Inflammatory macrophage (primary cell): Measurements from ENCODE around the gene KCNIP2.
A peak's percentile ranks its signal among the peaks of the same experiment; 100 is the strongest.

Source experiments
- DNase-seq, 2 donors: peaks; one replicate each; pipeline ENCODE4 v3.0.0-alpha.2; 2020 to 2022
- total RNA-seq, 18 experiments: gene quantifications; one replicate each; lab custom pipeline; 2026; ENCODE audit warnings: mixed read lengths in 6 of 18, inconsistent platforms in 2 of 18; lab: John Stamatoyannopoulos, UW

KCNIP2 gene
- 0.31 to 2.7 (median 1.1) reads per million in 18 experiments for total RNA-seq

- peak; percentile 10 to 35 for DNase-seq
Observed at GRCh38 chr10:101843032-101844021, at the start of gene KCNIP2. Gene KCNIP2 (minus strand): TSS chr10:101843800. CDS start chr10:101843568, 232 bp downstream.

- DNase-seq, result no peak
Observed at GRCh38 chr10:101892782-101893391, 49.3 kb upstream of the KCNIP2 start.

GRCh38 chr10:101889256-101890210 is 45.9 kb upstream of the KCNIP2 start:
- DNase-seq, result peak; percentile 74 to 77

- DNase-seq, result no peak
Observed at GRCh38 chr10:101888251-101888949, 44.8 kb upstream of the KCNIP2 start.

GRCh38 chr10:101887775-101888174 is 44.2 kb upstream of the KCNIP2 start:
- DNase-seq, result no peak

GRCh38 chr10:101886521-101887312 is 43.1 kb upstream of the KCNIP2 start:
- DNase-seq, result no peak

- no peak for DNase-seq
Observed at GRCh38 chr10:101881036-101881774, 37.6 kb upstream of the KCNIP2 start.

GRCh38 chr10:101880232-101880573 is 36.6 kb upstream of the KCNIP2 start:
- DNase-seq, result no peak

GRCh38 chr10:101879456-101880231 is 36.0 kb upstream of the KCNIP2 start:
- no peak for DNase-seq

GRCh38 chr10:101878869-101879268 is 35.3 kb upstream of the KCNIP2 start:
- DNase-seq, result no peak

GRCh38 chr10:101875068-101875688 is 31.6 kb upstream of the KCNIP2 start:
- no peak for DNase-seq

GRCh38 chr10:101874252-101874651 is 30.7 kb upstream of the KCNIP2 start:
- DNase-seq, result no peak

GRCh38 chr10:101867931-101868330 is 24.3 kb upstream of the KCNIP2 start:
- no peak for DNase-seq

- DNase-seq, result no peak
Observed at GRCh38 chr10:101859530-101859929, 15.9 kb upstream of the KCNIP2 start.

- peak; percentile 25 to 28 for DNase-seq
Observed at GRCh38 chr10:101858723-101859500, 15.3 kb upstream of the KCNIP2 start.

- no peak for DNase-seq
Observed at GRCh38 chr10:101857802-101858476, 14.3 kb upstream of the KCNIP2 start.

GRCh38 chr10:101856626-101857025 is 13.0 kb upstream of the KCNIP2 start:
- DNase-seq, result peak; percentile 38 to 40
